Uterus (tissue), 2 donors: ENCODE data around the gene NRAS.

Experiments
- POLR2A ChIP-seq, 2 donors: fragments of 450-650 bp; IDR thresholded peaks; one replicate each; pipeline ENCODE4 v1.6.1; 2016; ENCODE audit warnings: antibody characterized with exemption in 2 of 2, mild to moderate bottlenecking in 1 of 2, moderate library complexity in 1 of 2
- TF ChIP-seq, protein P1 (sequence below), 4 experiments: fragments of 200-600 bp in 2 of 4; fragments of 450-650 bp in 2 of 4; sonication (generic) in 2 of 4; IDR thresholded peaks; one replicate each; pipeline ENCODE4 v1.5.1; 2016 to 2019; ENCODE audit warnings: antibody characterized with exemption in 4 of 4, mild to moderate bottlenecking in 2 of 4, moderate library complexity in 1 of 4

DNA sequence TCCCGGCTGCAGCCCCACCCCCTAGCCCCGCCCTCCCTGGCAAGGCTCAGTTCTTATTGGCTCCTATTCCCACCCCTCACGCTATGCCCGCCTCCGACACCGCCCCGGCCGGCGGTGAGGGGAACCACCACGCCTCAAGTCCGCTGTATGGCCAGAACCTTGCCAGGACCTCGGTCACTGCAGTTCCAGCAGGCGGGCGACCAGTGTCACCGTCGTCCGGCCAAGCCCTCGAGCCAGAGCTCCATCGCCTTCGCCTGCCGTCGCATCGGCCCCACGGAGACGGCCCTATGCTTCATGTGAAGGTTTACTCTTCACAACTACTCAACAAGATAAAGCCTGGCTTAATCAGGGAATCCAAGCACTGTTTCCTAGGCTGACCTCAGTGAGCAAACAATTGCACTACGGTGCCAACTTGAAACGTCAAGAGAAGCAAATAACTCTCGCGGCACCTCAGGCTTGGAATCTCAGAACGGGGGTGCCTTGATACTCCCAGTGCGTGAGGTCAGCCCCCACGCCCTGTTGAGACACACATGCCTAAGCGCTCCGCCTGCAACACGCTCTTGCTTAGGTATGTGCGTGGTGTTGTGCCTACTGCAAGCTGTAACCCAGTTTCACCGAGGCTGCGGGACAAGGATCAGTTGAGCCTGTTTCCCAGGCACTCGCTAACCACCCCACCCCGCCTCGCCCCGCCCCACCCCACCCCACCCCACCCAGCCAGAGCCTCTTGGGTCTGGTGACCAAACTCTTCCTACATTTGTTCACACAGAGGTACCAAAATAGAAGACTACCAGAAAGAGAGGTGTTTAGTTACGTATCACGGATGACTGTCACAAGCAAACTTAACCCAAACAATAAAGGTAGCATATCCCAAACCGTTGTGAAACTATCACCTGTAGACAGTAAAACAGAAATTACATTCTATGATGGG lies 46.2 kb downstream of the NRAS start:
- peak; percentile 55 to 71 for TF ChIP-seq POLR2A (IDR thresholded peaks at IDR 0.05)
- TF ChIP-seq, protein P1, sequence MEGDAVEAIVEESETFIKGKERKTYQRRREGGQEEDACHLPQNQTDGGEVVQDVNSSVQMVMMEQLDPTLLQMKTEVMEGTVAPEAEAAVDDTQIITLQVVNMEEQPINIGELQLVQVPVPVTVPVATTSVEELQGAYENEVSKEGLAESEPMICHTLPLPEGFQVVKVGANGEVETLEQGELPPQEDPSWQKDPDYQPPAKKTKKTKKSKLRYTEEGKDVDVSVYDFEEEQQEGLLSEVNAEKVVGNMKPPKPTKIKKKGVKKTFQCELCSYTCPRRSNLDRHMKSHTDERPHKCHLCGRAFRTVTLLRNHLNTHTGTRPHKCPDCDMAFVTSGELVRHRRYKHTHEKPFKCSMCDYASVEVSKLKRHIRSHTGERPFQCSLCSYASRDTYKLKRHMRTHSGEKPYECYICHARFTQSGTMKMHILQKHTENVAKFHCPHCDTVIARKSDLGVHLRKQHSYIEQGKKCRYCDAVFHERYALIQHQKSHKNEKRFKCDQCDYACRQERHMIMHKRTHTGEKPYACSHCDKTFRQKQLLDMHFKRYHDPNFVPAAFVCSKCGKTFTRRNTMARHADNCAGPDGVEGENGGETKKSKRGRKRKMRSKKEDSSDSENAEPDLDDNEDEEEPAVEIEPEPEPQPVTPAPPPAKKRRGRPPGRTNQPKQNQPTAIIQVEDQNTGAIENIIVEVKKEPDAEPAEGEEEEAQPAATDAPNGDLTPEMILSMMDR (IDR thresholded peaks at IDR 0.05): peak in 3 of 4 experiments; percentile 15 to 36 (median 20)
